SK-N-SH (cell line): ENCODE measurements around the gene HSPH1.

ENCODE experiments used
- CTCF ChIP-seq: fragments of 200-600 bp; sonication (generic); IDR thresholded peaks from 2 replicates; pipeline ENCODE4 v1.6.1; 2017; ENCODE audit warnings: antibody characterized with exemption, mild to moderate bottlenecking, moderate library complexity
- MXI1 ChIP-seq: IDR thresholded peaks from 2 replicates; pipeline ENCODE4 v1.6.1; 2012; ENCODE audit warnings: mild to moderate bottlenecking, low read depth, low read length, improper control_type of control experiment

- no peak for TF ChIP-seq CTCF
- TF ChIP-seq MXI1 = no peak
These were observed 40.1 kb downstream of the HSPH1 start for GRCh38 chr13:31121379-31122140.
